ENCODE results near the gene RNF20. TPM values are rescaled to one million over a fixed set of nuclear protein-coding genes. Genes with fewer than 3 reads are reported as not detected.

RNF20 gene
- total and polyA plus RNA-seq, 2 experiments from 2014 or later: 24.4 to 30.2 TPM

- H3K27ac ChIP-seq: no peak overlapping the region
- no peaks in the 10 kb centered on the region for H3K9me3 ChIP-seq (ENCODE audit: low read depth)
- DNase-seq (ENCODE audit: low read depth in 1 of 2, low spot score in 1 of 2): no peak
- H3K36me3 ChIP-seq: no peaks in the 10 kb centered on the region
- H3K4me3 ChIP-seq: peak overlapping the region; percentile 56
- TF ChIP-seq, protein P1, sequence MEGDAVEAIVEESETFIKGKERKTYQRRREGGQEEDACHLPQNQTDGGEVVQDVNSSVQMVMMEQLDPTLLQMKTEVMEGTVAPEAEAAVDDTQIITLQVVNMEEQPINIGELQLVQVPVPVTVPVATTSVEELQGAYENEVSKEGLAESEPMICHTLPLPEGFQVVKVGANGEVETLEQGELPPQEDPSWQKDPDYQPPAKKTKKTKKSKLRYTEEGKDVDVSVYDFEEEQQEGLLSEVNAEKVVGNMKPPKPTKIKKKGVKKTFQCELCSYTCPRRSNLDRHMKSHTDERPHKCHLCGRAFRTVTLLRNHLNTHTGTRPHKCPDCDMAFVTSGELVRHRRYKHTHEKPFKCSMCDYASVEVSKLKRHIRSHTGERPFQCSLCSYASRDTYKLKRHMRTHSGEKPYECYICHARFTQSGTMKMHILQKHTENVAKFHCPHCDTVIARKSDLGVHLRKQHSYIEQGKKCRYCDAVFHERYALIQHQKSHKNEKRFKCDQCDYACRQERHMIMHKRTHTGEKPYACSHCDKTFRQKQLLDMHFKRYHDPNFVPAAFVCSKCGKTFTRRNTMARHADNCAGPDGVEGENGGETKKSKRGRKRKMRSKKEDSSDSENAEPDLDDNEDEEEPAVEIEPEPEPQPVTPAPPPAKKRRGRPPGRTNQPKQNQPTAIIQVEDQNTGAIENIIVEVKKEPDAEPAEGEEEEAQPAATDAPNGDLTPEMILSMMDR (IDR thresholded peaks at IDR 0.05; ENCODE audit: low read depth, low read length): no peak
- peaks cover 10% of the 10 kb centered on the region for H3K27me3 ChIP-seq
- H3K4me1 ChIP-seq (ENCODE audit: low read depth): no peaks in the 10 kb centered on the region
Observed at GRCh38 chr9:101487443-101487840, 46.2 kb upstream of the RNF20 start.

GRCh38 chr9:101495810-101496209 is 37.8 kb upstream of the RNF20 start:
- TF ChIP-seq, protein P1 (IDR thresholded peaks at IDR 0.05; ENCODE audit: low read depth, low read length): no peak
- H3K27ac ChIP-seq: no peak overlapping the region
- no peaks in the 10 kb centered on the region for H3K9me3 ChIP-seq (ENCODE audit: low read depth)
- no peaks in the 10 kb centered on the region for H3K4me1 ChIP-seq (ENCODE audit: low read depth)
- H3K27me3 ChIP-seq: no peaks in the 10 kb centered on the region
- no peak for DNase-seq (ENCODE audit: low read depth in 1 of 2, low spot score in 1 of 2)
- H3K4me3 ChIP-seq: no peak overlapping the region
- H3K36me3 ChIP-seq: no peaks in the 10 kb centered on the region

DNA sequence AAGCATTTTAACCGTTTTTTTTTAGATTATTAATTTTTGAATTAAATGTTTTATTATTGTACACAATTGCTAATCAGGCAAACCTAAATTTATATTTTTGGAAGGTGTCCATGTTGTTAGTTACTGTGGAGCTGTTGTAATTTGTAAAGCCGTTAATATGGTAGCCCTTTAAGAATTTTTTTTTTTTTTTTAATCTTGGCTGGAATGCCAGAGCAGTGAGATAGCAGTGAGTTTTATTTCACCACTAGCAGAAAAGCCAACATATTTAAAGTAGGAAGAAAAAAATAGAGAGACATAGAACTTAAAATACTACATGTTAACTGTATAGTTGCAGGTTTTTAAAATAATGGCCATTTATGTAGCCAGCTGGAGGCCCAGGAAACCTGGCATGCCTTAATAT is 35.3 kb upstream of the RNF20 start:
- TF ChIP-seq, protein P1 (IDR thresholded peaks at IDR 0.05; ENCODE audit: low read depth, low read length): no peak
- H3K27ac ChIP-seq: no peak overlapping the region
- H3K4me1 ChIP-seq (ENCODE audit: low read depth): no peaks in the 10 kb centered on the region
- H3K27me3 ChIP-seq: no peaks in the 10 kb centered on the region
- no peak overlapping the region for H3K4me3 ChIP-seq
- peak in 1 of 2 donors; percentile 17 for DNase-seq (ENCODE audit: low read depth in 1 of 2, low spot score in 1 of 2)
- H3K9me3 ChIP-seq (ENCODE audit: low read depth): no peaks in the 10 kb centered on the region
- no peaks in the 10 kb centered on the region for H3K36me3 ChIP-seq

GRCh38 chr9:101504188-101504587 is 29.5 kb upstream of the RNF20 start:
- Histone ChIP-seq H3K9me3 (ENCODE audit: low read depth) (no peaks in the 10 kb centered on the region), H3K27ac (no peak overlapping the region), H3K27me3 (no peaks in the 10 kb centered on the region), H3K36me3 (no peaks in the 10 kb centered on the region), H3K4me3 (no peak overlapping the region), H3K4me1 (ENCODE audit: low read depth) (no peaks in the 10 kb centered on the region)
- no peak for DNase-seq (ENCODE audit: low read depth in 1 of 2, low spot score in 1 of 2)
- TF ChIP-seq, protein P1 (IDR thresholded peaks at IDR 0.05; ENCODE audit: low read depth, low read length): no peak

- Histone ChIP-seq H3K36me3 (no peaks in the 10 kb centered on the region), H3K4me1 (ENCODE audit: low read depth) (no peaks in the 10 kb centered on the region), H3K4me3 (no peak overlapping the region), H3K9me3 (ENCODE audit: low read depth) (no peaks in the 10 kb centered on the region), H3K27ac (no peak overlapping the region), H3K27me3 (no peaks in the 10 kb centered on the region)
- TF ChIP-seq, protein P1 (IDR thresholded peaks at IDR 0.05; ENCODE audit: low read depth, low read length): no peak
- peak in 1 of 2 donors; percentile 19 for DNase-seq (ENCODE audit: low read depth in 1 of 2, low spot score in 1 of 2)
Observed at GRCh38 chr9:101508211-101508610, 25.4 kb upstream of the RNF20 start.

- Histone ChIP-seq H3K36me3 (no peaks in the 10 kb centered on the region), H3K9me3 (ENCODE audit: low read depth) (no peaks in the 10 kb centered on the region), H3K4me1 (ENCODE audit: low read depth) (no peaks in the 10 kb centered on the region), H3K27me3 (no peaks in the 10 kb centered on the region), H3K4me3 (no peak overlapping the region), H3K27ac (no peak overlapping the region)
- no peak for DNase-seq (ENCODE audit: low read depth in 1 of 2, low spot score in 1 of 2)
- TF ChIP-seq, protein P1 (IDR thresholded peaks at IDR 0.05; ENCODE audit: low read depth, low read length): no peak
Observed at GRCh38 chr9:101509572-101509971, 24.1 kb upstream of the RNF20 start.

All from cardiac muscle cell (in vitro differentiated cells and primary cell).